ENCODE measurements around the gene IRS1.

DNA sequence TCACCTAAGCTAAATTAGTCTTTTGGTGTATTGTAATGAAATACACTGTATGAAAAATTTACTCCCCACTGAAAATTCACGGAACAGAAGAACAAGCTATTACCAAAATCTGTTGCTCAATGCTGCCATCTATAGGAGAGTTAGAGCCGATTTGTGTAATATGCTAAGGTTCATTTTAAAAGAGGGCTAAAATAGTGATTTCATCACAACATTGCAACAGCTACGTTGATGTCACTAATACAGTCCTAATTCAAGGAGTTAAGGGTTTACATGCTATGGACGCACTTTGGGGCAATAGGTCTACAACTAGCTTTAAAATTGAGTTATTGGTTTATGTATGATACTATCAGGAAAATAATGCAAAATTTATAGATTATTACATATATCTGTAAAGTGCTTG lies 3.0 kb upstream of the IRS1 start:
- TF ChIP-seq, protein P1, sequence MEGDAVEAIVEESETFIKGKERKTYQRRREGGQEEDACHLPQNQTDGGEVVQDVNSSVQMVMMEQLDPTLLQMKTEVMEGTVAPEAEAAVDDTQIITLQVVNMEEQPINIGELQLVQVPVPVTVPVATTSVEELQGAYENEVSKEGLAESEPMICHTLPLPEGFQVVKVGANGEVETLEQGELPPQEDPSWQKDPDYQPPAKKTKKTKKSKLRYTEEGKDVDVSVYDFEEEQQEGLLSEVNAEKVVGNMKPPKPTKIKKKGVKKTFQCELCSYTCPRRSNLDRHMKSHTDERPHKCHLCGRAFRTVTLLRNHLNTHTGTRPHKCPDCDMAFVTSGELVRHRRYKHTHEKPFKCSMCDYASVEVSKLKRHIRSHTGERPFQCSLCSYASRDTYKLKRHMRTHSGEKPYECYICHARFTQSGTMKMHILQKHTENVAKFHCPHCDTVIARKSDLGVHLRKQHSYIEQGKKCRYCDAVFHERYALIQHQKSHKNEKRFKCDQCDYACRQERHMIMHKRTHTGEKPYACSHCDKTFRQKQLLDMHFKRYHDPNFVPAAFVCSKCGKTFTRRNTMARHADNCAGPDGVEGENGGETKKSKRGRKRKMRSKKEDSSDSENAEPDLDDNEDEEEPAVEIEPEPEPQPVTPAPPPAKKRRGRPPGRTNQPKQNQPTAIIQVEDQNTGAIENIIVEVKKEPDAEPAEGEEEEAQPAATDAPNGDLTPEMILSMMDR (IDR thresholded peaks at IDR 0.05), result peak in 2 of 3 experiments; percentile 60 to 68
- TF ChIP-seq POLR2AphosphoS5 (IDR thresholded peaks at IDR 0.05; ENCODE audit: insufficient read depth in 1 of 2, low read depth in 1 of 2) (peak in 1 of 2 donors; percentile 71), POLR2A (IDR thresholded peaks at IDR 0.05) (no peak)

Measured in vagina (tissue), 2 donors.